ENCODE results near the gene LY6G6D.

The LY6G6D gene

DNA sequence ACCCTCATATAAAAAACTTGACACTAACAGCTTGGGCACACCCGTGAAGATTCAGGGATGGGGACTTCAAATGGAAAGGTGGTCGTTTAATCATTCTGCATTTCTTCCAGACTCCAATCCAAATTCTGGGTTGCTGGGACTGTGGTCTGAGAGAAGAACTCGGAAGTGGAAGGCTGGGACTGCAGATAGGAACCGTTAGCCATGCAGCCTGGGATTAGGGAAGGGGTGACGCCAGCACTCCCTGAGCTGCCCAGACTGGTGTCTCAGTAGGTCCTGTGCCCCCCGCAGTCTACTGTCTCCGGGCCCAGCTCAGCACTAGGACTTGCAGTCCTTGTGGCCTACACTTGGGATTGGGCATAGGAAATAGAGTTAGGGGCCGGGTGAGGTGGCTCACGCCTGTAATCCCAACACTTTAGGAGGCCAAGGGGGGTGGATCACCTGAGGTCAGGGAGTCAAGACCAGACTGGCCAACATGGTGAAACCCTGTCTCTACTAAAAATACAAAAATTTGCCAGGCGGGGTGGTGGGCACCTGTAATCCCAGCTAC is 21.7 kb downstream of the LY6G6D start:
- no peak for DNase-seq

DNA sequence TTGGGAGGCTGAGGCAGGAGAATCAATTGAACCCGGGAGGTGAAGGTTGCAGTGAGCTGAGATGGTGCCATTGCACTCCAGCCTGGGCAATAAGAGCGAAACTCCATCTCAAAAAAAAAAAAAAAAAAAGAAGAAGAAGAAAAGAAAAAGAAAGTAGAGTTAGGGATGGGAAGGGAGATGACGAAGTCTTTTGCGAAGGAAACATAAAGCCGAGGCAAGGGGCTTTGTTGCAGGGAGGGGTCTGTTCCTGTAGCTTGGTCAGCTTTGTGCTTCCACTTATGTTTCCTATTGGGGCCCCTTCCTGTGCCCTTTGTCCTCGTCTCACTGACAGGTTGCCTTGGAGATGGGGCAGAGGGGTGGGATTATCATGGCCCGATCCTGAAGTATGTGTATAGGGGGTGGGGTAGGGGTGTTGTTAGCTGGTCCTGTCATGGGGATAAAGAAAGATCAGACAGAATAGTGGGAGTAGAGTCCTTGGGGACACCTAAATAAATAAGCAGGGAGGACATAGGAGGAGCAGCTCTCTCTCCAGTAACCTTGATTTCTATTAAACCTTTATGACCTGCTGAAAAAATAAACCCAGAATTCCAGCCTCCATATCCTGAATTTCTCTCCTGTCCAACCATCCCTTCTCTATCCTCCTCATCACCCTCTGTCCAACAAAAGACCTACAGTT is 22.3 kb downstream of the LY6G6D start:
- no peak for DNase-seq

DNA sequence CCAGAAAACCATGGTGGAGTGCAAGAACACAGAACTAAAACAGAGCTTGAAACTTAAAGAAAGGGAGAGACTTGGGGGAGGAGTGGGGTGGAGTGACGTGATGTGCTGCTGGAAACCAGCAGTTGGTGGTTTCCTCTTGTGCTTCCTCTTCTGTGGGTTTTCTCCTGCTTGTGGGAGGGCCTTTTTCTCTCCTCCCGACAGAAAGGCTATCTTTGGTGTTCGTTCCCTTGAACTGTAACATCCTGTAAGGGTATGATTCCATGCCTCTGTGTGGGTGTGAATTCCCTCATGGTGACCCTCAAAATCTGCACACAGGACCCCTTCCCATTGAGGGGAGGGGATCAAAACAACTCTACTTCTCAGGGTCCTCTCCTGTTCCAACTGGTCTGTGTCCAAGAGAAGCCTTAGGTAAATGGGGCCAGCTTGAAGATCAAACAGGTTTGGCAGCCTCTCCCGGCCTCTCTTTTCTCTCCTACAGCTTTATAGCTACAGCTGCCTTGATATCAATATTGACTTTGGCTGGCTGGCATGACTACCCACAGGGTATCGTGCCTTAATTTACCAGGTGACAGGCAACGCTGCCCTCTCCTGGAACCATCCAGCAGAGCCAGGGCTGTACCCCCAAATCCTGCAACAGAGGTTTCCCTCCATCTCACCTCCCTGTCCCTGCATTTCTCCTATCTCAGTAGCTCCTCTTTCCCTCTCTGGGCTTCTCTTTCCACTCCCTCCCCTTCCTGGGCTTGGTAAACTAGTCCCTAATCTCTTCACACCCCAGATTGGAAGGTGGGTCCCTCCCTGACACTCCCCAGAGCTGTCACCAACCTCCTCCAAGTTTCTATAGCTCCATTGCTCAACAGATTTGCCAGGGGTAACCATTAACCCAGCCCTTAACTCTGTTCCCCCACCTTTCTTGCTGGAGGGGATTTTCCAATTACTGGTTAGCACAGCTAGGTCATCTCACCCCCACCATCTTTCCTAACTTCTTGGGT is 23.1 kb downstream of the LY6G6D start:
- peak; percentile 15 for DNase-seq

DNA sequence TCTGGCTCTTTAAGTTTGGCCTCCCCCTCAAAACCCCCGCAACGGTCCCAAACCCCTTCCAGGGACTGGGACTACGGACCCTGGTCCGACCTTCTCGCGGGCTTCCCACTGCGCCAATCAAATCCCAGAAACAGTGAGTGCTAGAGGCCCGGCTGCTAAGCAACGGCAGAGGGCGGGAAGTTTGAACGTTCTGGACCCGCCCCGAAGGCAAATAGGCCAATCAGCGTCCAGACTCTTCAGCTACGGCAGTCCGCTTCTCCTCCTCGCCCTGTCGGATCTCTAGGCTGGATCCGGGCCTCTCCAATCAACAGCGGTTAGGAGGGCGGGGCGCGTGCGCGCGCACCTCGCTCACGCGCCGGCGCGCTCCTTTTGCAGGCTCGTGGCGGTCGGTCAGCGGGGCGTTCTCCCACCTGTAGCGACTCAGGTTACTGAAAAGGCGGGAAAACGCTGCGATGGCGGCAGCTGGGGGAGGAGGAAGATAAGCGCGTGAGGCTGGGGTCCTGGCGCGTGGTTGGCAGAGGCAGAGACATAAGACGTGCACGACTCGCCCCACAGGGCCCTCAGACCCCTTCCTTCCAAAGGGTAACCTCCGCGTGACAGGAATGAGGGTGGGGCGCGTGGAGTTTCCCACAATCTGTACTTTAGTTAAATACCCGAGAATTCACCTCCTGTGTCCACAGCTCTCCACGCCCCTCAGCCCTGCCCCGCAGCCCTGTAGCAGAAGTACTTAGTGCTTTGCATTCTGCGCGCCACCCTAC is 24.7 kb downstream of the LY6G6D start, which contains the start of gene MSH5:
Gene MSH5 (plus strand): TSS at position 367 of the 758 bp plus-strand sequence. CDS start 462 bp downstream, outside the sequence.
- DNase-seq, result peak; percentile 98

DNA sequence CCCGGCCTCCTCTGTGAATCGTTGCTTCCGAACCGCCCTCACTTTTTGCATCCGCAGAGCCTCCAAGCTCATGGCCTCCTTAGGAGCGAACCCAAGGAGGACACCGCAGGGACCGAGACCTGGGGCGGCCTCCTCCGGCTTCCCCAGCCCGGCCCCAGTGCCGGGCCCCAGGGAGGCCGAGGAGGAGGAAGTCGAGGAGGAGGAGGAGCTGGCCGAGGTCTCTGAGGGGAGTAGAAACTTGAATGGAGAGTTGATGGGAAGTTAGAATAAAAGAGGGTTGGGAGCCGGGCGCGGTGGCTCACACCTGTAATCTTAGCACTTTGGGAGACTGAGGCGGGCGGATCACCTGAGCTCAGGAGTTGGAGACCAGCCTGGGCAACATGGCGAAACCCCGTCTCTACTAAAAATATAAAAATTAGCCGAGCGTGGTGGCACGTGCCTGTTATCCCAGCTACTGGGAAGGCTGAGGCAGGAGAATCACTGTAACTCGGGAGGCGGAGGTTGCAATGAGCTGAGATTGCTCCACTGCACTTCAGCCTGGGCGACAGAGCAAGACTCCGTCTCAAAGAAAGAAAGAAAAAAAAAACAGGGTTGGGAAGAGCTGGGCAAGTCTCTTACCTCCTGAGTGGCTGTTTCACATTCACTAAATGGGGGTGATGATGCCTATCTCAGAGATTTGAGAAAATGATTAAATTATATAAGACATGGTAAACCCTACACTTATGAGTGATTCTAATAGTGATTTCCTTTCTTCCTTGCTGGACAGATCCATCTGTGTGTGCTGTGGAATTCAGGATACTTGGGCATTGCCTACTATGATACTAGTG is 25.5 kb downstream of the LY6G6D start:
- DNase-seq, result no peak

DNA sequence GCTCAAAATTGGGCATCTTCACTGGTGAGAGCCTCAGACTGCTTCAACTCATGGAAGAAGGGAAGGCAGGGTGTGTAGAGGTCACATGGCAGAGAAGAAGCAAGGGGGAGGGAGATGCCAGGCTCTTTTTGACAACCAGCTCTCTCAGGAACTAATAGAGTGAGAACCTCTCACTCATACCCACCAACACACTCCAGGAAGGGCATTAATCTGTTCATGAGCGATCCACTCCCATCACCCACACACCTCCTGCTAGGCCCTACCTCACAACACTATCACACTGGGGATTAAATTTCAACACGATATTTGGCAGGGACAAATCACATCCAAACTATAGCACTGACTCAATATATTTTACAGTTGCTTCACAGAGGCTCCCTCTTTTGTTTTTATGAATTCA is 26.7 kb downstream of the LY6G6D start:
- no peak for DNase-seq

DNA sequence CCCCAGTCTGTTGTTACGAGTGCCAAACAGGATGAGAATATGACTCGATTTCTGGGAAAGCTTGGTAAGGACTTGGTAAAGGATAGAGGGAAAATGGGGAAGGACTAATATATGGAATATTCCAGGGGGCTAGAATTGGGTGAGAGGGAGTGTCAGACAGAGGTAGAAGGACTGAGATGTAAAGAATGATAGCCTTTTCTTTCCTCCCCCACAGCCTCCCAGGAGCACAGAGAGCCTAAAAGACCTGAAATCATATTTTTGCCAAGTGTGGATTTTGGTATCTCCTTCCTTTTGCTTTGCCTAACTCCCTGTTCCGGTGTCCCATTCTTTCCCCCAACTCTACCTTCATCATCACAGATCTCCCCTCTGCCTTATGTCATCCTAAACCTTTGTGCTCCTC is 27.7 kb downstream of the LY6G6D start:
- no peak for DNase-seq

DNA sequence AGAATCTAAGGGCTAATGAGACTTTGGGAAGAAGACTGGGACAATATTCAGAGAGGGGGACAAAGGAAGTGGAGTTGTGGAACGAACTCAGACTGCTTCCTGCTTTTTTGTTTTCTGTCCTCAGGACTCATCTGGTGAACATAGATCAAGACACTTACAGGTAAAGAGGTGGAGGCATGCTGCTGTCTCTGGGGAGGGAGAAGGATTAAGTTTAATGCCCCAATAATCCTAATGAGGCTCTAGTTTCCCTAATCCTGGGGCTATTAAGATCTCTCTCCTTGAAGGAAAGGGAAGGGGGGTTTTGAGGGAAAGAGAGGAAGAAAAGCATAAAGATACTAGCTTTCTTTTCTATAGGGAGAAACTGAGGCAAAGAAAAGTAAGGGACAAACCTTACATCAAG is 29.3 kb downstream of the LY6G6D start:
- DNase-seq, result no peak

DNA sequence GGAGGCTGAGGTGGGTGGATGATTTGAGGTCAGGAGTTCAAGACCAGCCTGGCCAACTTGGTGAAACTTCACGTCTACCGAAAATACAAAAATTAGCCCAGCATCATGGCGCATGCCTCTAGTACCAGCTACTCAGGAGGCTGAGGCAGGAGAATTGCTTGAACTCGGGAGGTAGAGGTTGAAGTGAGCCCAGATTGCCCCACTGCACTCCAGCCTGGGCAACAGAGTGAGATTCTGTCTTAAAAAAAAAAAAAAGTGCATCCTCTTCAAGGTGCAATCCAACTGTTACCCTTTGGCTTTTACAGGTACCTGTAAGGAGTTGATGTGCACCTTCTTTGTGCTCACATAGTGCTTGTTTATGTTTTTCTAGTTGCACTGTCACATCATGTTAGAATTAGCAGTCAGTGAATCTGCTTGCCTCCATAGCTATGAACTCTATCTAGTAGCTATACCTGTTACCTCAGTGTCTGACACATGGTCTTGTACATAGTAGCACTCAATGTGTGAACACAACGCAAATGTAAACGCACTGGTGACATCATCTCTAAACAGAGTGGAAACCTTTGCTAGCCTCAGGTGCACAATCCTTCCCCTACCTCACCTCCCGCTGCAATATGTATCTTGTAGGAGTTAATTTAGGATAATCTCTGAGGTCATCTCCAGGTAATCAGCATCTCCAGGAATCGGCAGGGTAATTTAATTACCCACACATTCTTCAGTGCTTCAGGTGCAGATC is 34.3 kb downstream of the LY6G6D start:
- DNase-seq, result no peak

DNA sequence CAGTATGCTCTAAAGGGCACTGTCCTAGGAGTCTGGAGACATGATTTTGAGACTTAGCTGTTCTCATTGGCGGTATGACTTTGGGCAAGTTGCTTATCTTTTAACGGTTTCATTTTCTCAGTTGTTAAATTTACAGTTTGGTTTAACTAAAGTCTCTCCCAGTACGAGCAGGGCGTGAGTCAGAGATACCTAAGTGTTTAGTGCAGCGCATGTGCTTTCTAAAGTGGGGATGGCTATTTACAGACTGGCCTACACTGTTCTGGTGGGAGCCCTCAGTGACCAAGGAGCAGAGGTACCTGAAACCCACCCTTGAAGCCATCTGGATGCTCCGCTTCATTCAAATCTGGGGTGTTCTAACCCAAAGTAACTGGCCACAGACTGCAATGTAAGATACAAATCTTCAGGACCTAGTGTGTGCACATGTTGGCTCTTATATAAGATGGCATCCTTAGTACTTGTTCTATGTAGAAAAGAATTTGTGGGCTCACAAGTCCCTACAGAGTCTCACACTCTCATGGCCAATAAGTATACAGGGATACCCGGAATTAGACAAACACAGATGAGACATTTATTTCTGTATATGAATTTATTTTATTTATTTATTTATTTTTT is 35.4 kb downstream of the LY6G6D start:
- no peak for DNase-seq

DNA sequence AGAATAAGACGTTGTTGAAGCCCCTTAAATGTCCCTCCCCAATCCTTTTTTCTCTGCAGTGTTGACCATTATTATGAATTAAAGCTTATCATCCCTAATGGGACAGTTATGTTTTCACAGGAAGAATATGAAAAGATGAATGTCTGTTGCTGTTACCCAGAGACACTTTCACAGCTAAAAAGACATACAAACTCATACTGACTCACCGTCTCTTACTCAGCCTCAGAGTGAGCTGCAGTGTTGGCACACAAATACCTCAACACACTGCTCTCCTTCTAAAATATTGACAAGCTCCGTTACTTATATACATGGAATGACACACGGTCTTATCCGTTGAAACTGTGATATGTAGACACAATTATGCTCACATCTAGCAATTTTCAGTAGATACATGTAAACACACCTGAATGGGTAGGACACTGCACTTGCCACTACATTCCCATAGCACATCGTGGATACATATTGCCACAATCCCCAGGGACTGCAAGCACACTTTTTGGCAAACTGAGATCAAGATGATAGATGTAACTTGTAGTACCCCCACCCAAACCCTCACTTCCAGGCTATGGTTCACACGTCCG is 37.7 kb downstream of the LY6G6D start:
- DNase-seq, result no peak

DNA sequence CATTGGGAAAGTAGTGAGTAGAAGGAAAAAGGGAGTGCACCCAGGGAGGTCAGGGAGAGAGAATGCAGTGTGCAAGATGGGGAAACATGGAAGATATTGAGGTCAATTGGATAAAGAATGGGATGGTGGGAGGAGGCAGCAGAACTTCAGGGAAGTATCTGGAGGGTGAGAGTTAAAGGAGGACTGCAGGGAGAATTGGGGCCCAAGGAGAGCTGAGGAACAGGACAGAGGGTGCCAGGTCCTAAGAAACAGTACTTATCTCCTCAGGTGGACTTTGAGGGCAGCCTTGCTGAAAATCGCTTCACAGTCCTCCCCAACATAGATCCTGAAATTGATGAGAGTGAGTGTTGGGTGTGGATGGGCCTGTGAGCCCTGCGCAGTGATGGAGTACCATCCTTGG is 43.1 kb downstream of the LY6G6D start:
- DNase-seq, result no peak

DNA sequence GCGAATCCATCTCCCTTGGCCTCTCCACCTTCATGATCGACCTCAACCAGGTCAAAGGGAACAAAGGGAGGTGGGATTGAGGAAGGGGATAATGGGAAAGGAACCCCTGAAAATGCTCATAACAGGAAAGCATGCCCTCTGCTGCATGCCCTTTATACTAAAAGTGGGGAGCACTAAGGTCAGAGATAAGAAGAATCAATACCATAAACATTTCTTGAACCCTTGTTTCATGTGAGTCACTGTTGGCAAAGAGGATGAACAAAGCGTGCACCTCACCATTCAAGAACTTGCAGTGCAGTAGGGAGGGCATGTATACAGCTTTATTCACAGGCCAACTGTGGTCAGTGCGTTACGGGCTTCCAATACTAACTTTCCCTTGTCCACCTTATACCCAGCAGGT is 45.6 kb downstream of the LY6G6D start:
- DNase-seq, result no peak

DNA sequence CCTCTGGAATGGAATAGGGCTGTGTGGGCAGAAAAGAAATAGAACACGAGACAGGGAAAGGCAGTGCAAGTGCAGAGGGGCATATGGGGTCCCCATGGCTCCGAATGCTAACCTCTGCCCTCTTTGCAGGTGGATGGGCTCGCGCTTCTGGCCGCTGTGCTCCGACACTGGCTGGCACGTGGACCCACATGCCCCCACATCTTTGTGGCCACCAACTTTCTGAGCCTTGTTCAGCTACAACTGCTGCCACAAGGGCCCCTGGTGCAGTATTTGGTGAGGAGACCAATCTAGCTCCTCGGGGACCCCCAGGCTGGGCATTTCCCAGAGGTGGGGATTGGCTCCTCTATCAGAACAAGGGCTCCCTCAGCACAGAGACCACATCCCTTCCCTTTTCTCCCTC is 46.2 kb downstream of the LY6G6D start:
- no peak for DNase-seq

DNA sequence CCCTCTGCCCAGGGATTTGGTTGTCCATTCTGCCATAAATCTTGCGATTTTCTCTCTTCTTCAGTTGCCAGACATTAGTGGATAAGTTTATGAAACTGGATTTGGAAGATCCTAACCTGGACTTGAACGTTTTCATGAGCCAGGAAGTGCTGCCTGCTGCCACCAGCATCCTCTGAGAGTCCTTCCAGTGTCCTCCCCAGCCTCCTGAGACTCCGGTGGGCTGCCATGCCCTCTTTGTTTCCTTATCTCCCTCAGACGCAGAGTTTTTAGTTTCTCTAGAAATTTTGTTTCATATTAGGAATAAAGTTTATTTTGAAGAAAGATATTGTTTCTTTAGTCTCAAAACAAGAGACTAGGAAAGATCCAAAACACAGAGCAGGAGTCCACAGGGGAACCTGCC is 47.2 kb downstream of the LY6G6D start, which contains the start of gene SAPCD1:
Gene SAPCD1 (plus strand): TSS at position 301 of the 400 bp plus-strand sequence. CDS start 399 bp downstream, outside the sequence.
- no peak for DNase-seq

DNA sequence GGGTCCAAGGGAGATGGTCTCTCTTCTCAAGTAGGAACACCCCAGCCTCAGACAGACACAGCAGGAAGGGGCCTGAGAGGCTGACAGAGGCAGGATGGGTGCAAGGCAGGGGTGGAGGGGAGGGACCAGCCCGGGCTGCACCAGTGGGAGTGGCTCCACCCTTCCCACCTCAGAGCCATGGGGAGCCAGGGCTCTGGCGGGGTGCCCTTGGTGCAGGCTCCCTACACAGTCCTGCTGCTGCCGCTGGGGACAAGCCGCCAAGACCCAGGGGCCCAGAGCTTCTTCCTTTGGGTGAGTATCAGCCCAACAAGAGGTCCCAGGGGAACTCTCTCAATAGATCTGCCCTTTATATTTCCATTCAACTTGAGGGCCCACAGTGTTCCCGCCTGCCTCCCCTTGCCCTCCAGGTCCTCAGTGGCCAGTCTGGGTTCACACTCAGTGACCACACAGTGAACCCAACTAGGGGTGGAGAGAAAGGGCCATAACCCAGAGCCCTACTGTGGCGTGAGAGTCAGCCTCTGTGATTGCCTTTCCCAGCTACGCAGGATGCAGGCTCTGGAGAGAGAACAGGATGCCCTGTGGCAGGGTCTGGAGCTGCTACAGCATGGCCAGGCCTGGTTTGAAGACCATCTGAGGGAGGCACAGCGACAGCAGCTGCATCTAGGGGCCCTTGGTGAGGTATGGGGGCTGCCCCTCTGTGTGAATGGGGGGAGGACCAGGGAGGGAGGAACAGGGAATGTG is 47.9 kb downstream of the LY6G6D start:
- no peak for DNase-seq

DNA sequence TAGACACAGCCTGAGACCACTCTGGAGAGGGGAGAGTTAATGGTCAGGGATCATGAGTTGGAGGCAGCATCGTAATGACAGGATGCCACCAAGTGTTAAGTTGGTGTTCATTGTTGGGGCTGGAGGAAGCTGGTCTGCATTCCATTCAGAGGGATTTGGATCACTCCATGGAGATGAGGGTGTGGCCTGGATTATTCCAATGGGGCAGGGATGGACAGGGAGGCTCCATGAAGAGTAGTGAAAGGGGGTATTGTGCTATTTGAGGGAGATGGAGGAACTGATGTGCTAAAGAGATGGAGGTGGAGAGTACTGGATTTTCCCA is 48.4 kb downstream of the LY6G6D start:
- no peak for DNase-seq

DNA sequence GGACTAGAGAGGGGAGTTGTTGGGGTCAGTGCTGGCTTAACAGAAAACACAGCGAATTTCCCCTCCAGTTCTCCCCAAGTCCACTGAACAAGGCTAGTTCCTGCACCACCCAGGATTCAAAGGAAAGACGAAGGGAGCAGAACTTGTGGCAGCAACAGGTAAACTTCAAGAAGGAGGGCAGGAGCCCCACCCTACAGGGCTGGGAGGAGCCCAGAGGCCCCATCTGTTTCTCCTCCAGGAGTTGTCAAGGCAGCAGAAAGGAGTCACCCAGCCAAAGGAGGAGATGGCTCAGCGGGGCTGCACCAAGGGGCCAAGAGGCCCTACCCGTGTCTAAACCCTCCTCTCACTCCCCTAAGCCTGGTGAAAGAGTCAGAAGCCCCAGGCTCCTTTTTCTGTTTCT is 49.0 kb downstream of the LY6G6D start:
- DNase-seq, result no peak

DNA sequence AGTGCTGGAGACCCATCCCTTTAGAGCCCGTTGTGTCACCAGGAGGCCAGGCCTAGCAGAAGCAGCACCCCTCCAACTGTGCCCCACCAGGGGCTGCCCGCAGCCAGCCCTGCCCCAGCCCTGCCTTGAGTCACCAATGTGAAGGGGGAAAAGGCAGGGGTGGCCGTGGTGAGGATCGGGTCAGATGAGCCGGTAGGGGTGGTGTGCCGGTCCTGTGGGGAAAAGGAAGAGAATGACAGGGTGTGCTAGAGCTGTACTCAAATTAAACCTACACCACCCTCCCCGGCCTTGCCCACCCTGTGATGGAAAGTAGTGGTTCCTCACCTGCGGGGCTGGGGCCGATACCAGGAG is 50.4 kb downstream of the LY6G6D start:
- no peak for DNase-seq

Data from DMS 273 treated with DMSO at 0.1 percent for 48 hours (cell line).